ENCODE data around the gene SART3.

DNA sequence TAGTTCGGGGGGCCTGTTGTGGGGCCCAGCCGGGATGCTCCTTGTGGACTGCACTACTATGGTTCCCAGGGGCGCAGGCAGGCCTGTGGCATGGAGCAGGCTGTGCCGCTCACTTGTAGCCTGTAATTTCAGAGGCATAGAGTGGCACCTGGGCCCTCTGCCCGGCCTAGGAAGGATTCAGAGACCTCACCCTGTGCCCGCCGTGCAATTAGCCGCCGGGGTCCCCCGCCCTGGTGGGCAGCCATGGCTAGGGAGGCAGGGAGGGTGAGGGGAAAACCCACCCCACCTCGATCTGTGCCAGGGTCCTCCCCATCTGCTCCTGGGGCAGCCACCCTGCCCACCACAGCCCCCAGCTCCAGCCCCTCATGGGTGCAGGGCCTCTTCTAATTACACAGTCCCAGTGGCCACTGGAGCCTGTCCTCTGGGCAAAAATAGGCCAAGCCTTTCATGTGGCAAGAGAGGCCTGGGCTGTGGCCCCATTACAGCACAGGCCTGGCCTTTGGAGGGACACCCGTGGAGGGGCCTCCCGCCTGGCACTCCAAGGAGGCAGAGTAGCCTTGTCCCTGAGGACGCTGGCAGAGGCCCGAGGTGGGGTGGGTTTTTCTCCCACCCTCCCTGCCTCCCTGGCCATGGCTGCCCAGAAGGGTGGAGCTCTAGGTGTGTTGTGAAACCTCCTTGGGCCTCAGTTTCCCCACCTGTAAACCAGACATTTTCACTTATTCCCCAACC, 42.2 kb upstream of the SART3 start:
- no peak for TF ChIP-seq EZH2 (IDR thresholded peaks at IDR 0.05; ENCODE audit: borderline replicate concordance, low read length)
- TF ChIP-seq, protein P1, sequence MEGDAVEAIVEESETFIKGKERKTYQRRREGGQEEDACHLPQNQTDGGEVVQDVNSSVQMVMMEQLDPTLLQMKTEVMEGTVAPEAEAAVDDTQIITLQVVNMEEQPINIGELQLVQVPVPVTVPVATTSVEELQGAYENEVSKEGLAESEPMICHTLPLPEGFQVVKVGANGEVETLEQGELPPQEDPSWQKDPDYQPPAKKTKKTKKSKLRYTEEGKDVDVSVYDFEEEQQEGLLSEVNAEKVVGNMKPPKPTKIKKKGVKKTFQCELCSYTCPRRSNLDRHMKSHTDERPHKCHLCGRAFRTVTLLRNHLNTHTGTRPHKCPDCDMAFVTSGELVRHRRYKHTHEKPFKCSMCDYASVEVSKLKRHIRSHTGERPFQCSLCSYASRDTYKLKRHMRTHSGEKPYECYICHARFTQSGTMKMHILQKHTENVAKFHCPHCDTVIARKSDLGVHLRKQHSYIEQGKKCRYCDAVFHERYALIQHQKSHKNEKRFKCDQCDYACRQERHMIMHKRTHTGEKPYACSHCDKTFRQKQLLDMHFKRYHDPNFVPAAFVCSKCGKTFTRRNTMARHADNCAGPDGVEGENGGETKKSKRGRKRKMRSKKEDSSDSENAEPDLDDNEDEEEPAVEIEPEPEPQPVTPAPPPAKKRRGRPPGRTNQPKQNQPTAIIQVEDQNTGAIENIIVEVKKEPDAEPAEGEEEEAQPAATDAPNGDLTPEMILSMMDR (conservative IDR thresholded peaks at IDR 0.05 in 1 of 2, IDR thresholded peaks at IDR 0.05 in 1 of 2; ENCODE audit: extremely low read depth in 1 of 2, insufficient read depth in 1 of 2, low read depth in 1 of 2, low read length in 2 of 2): no peak
